Neural progenitor cell (in vitro differentiated cells): ENCODE measurements around the gene KMT2C. TPM values are rescaled to one million over a fixed set of nuclear protein-coding genes. Genes with fewer than 3 reads are reported as not detected.

Experiments used
- DNase-seq: peaks from one replicate; pipeline ENCODE4 v3.0.0-alpha.2; 2016; ENCODE audit warnings: low spot score
- H2AFZ ChIP-seq: fragments of 200-600 bp; sonication (generic); replicated peaks from 2 replicates; pipeline ENCODE4 v1.6.1; 2016; ENCODE audit warnings: antibody characterized with exemption
- H3F3A ChIP-seq: fragments of 200-600 bp; sonication (generic); 2 replicates; pipeline ENCODE4 v1.6.1; 2016; ENCODE audit warnings: antibody characterized with exemption, low read depth
- H3K27ac ChIP-seq: fragments of 200-600 bp; sonication (generic); 2 replicates; pipeline ENCODE4 v1.5.1; 2016; ENCODE audit warnings: mild to moderate bottlenecking
- H3K27me3 ChIP-seq: fragments of 200-600 bp; sonication (generic); 2 replicates; pipeline ENCODE4 v1.6.1; 2016; ENCODE audit warnings: mild to moderate bottlenecking, moderate library complexity
- H3K36me3 ChIP-seq: fragments of 200-600 bp; sonication (generic); 2 replicates; pipeline ENCODE4 v1.5.1; 2016
- H3K4me1 ChIP-seq: fragments of 200-600 bp; sonication (generic); 2 replicates; pipeline ENCODE4 v1.6.1; 2016; ENCODE audit warnings: mixed run types
- H3K4me2 ChIP-seq: fragments of 200-600 bp; sonication (generic); 2 replicates; pipeline ENCODE4 v1.6.1; 2016
- H3K4me3 ChIP-seq: fragments of 200-600 bp; sonication (generic); 2 replicates; pipeline ENCODE4 v1.5.1; 2016
- H3K79me2 ChIP-seq: fragments of 200-600 bp; sonication (generic); 2 replicates; pipeline ENCODE4 v1.6.1; 2016; ENCODE audit warnings: low read depth
- H3K9ac ChIP-seq: fragments of 200-600 bp; sonication (generic); 2 replicates; pipeline ENCODE4 v1.6.1; 2016
- H3K9me3 ChIP-seq: fragments of 200-600 bp; sonication (generic); 2 replicates; pipeline ENCODE4 v1.5.1; 2016; ENCODE audit warnings: low read depth
- H4K20me1 ChIP-seq: fragments of 200-600 bp; sonication (generic); 2 replicates; pipeline ENCODE4 v1.6.1; 2016; ENCODE audit warnings: low read depth
- H3K27ac Mint-ChIP-seq: 3 replicates; pipeline ENCODE4 v1.8.0; 2021; ENCODE audit warnings: mixed read lengths
- H3K27me3 Mint-ChIP-seq: 2 replicates; pipeline ENCODE4 v1.8.0; 2022; ENCODE audit warnings: low read depth, mild to moderate bottlenecking, inconsistent platforms, moderate library complexity, mixed read lengths; ENCODE audit not compliant: insufficient read depth
- H3K36me3 Mint-ChIP-seq: 3 replicates; pipeline ENCODE4 v1.8.0; 2021; ENCODE audit warnings: mixed read lengths
- H3K4me1 Mint-ChIP-seq: 3 replicates; pipeline ENCODE4 v1.8.0; 2021; ENCODE audit warnings: mixed read lengths
- H3K4me3 Mint-ChIP-seq: 3 replicates; pipeline ENCODE4 v1.8.0; 2021; ENCODE audit warnings: mild to moderate bottlenecking, moderate library complexity, mixed read lengths
- H3K9me3 Mint-ChIP-seq: 3 replicates; pipeline ENCODE4 v1.8.0; 2020; ENCODE audit warnings: mixed read lengths
- CTCF ChIP-seq: fragments of 200-600 bp; sonication (generic); IDR thresholded peaks from 2 replicates; pipeline ENCODE4 v1.5.1; 2017; ENCODE audit warnings: antibody characterized with exemption, mild to moderate bottlenecking
- EZH2 ChIP-seq: fragments of 200-600 bp; sonication (generic); IDR thresholded peaks from 2 replicates; pipeline ENCODE4 v1.6.1; 2017; ENCODE audit warnings: antibody characterized with exemption, mild to moderate bottlenecking, moderate library complexity
- EZH2phosphoT487 ChIP-seq: fragments of 200-600 bp; sonication (generic); IDR thresholded peaks from 2 replicates; pipeline ENCODE4 v1.6.1; 2017; ENCODE audit warnings: antibody characterized with exemption
- total RNA-seq: library from RNA; depleted of rRNA; stranded (reverse); fragments of >200 nt; gene quantifications from 2 replicates; pipeline ENCODE4 v1.2.3, GENCODE V29; 2015; ENCODE audit warnings: low replicate concordance

KMT2C gene
- total RNA-seq, 1 donor from 2014 or later, result 26.4 TPM

GRCh38 chr7:152133804-152134203 is 302.0 kb downstream of the KMT2C start:
- peak overlapping the region; percentile 41 for H3K27ac Mint-ChIP-seq
- no peaks in the 10 kb centered on the region for H3K36me3 ChIP-seq

GRCh38 chr7:152132812-152133211 is 303.0 kb downstream of the KMT2C start:
- peaks cover 4% of the 10 kb centered on the region for H3F3A ChIP-seq
- H3K4me1 ChIP-seq, result no peaks in the 10 kb centered on the region
- no peak for TF ChIP-seq CTCF
- no peak for TF ChIP-seq EZH2phosphoT487
- no peak for TF ChIP-seq EZH2
- H3K4me3 ChIP-seq, result no peak overlapping the region
- peaks cover 9% of the 10 kb centered on the region for H3K4me1 Mint-ChIP-seq
- H3K9ac ChIP-seq, result no peak overlapping the region
- no peaks in the 10 kb centered on the region for H3K27me3 ChIP-seq
- no peaks in the 10 kb centered on the region for H3K79me2 ChIP-seq
- no peak for DNase-seq
- no peak overlapping the region for H3K27ac ChIP-seq
- no peaks in the 10 kb centered on the region for H3K9me3 ChIP-seq
- H3K4me3 Mint-ChIP-seq, result no peak overlapping the region
- no peaks in the 10 kb centered on the region for H3K27me3 Mint-ChIP-seq
- no peaks in the 10 kb centered on the region for H3K36me3 ChIP-seq
- peaks cover 28% of the 10 kb centered on the region for H3K36me3 Mint-ChIP-seq
- H3K27ac Mint-ChIP-seq, result no peak overlapping the region
- H3K9me3 Mint-ChIP-seq, result no peaks in the 10 kb centered on the region
- H4K20me1 ChIP-seq, result no peaks in the 10 kb centered on the region
- no peak overlapping the region for H3K4me2 ChIP-seq
- H2AFZ ChIP-seq, result no peak overlapping the region

More at GRCh38 chr7:152133804-152134203, 302.0 kb downstream of the KMT2C start:
- Histone ChIP-seq H3K9me3 (no peaks in the 10 kb centered on the region), H3K79me2 (no peaks in the 10 kb centered on the region), H3K4me3 (no peak overlapping the region), H4K20me1 (no peaks in the 10 kb centered on the region), H3K27me3 (no peaks in the 10 kb centered on the region), H2AFZ (no peak overlapping the region), H3K27ac (no peak overlapping the region), H3K9ac (no peak overlapping the region), H3F3A (peaks cover 4% of the 10 kb centered on the region), H3K4me2 (no peak overlapping the region), H3K4me1 (no peaks in the 10 kb centered on the region)
- Mint-ChIP-seq H3K4me3 (no peak overlapping the region), H3K4me1 (peaks cover 9% of the 10 kb centered on the region), H3K27me3 (no peaks in the 10 kb centered on the region), H3K36me3 (peaks cover 28% of the 10 kb centered on the region), H3K9me3 (no peaks in the 10 kb centered on the region)
- TF ChIP-seq EZH2phosphoT487 (no peak), CTCF (no peak), EZH2 (no peak)
- no peak for DNase-seq

- no peak overlapping the region for H2AFZ ChIP-seq
Observed at GRCh38 chr7:152131981-152132494, 303.8 kb downstream of the KMT2C start.

More at GRCh38 chr7:152131981-152132494, 303.8 kb downstream of the KMT2C start:
- Histone ChIP-seq H3K4me1 (no peaks in the 10 kb centered on the region), H3F3A (peaks cover 4% of the 10 kb centered on the region), H3K4me2 (no peak overlapping the region), H3K27ac (no peak overlapping the region), H3K79me2 (no peaks in the 10 kb centered on the region), H3K27me3 (no peaks in the 10 kb centered on the region), H3K9me3 (no peaks in the 10 kb centered on the region), H3K36me3 (no peaks in the 10 kb centered on the region), H3K4me3 (no peak overlapping the region), H4K20me1 (no peaks in the 10 kb centered on the region), H3K9ac (no peak overlapping the region)
- no peak for DNase-seq
- TF ChIP-seq CTCF, result no peak
- no peak for TF ChIP-seq EZH2phosphoT487
- no peak overlapping the region for H3K27ac Mint-ChIP-seq
- H3K4me3 Mint-ChIP-seq, result no peak overlapping the region
- H3K4me1 Mint-ChIP-seq, result peaks cover 9% of the 10 kb centered on the region
- H3K9me3 Mint-ChIP-seq, result peaks cover 3% of the 10 kb centered on the region
- H3K36me3 Mint-ChIP-seq, result peaks cover 33% of the 10 kb centered on the region
- H3K27me3 Mint-ChIP-seq, result peaks cover under 1% of the 10 kb centered on the region
